Panc1 (cell line): ENCODE results near the gene NSD1.

Experiments
- CTCF ChIP-seq: fragments of 450-650 bp; IDR thresholded peaks from 2 replicates; pipeline ENCODE4 v1.5.1; 2017; ENCODE audit warnings: mild to moderate bottlenecking
- POLR2AphosphoS5 ChIP-seq: IDR thresholded peaks from 2 replicates; pipeline ENCODE4 v1.6.1; 2012; ENCODE audit warnings: mild to moderate bottlenecking, low read depth, low read length, moderate library complexity
- REST ChIP-seq, 2 experiments: IDR thresholded peaks; 2 replicates each; pipeline ENCODE4 v1.6.1; 2011 to 2012; ENCODE audit warnings: low read depth in 2 of 2, control low read depth in 1 of 2, low read length in 1 of 2, mild to moderate bottlenecking in 1 of 2, moderate library complexity in 1 of 2; ENCODE audit not compliant: insufficient read depth in 1 of 2

GRCh38 chr5:177327539-177328522 lies 194.3 kb downstream of the NSD1 start:
- no peak for TF ChIP-seq CTCF
- TF ChIP-seq POLR2AphosphoS5 = no peak
- no peak for TF ChIP-seq REST (IDR thresholded peaks at IDR 0.05; ENCODE audit: insufficient read depth in 1 of 2, low read depth in 2 of 2, low read length in 1 of 2)
